HepG2 (cell line): Measurements from ENCODE around the gene PXMP4. TPM values are rescaled to one million over a fixed set of nuclear protein-coding genes. Genes with fewer than 3 reads are reported as not detected.

Source experiments
- AKAP8 ChIP-seq: sonication (generic); formaldehyde crosslinking; IDR thresholded peaks from 2 replicates; pipeline ENCODE4 v1.5.1; 2020; ENCODE audit warnings: mild to moderate bottlenecking, missing genetic modification reagents
- ARID4A ChIP-seq: sonication (generic); formaldehyde crosslinking; IDR thresholded peaks from 2 replicates; pipeline ENCODE4 v1.5.0; 2020; ENCODE audit warnings: mild to moderate bottlenecking, missing genetic modification reagents, borderline replicate concordance
- MED8 ChIP-seq: sonication (generic); formaldehyde crosslinking; IDR thresholded peaks from 2 replicates; pipeline ENCODE4 v1.8.1; 2023; ENCODE audit warnings: mild to moderate bottlenecking, missing genetic modification reagents; ENCODE audit not compliant: insufficient replicate concordance
- NKX3-1 ChIP-seq: sonication (generic); formaldehyde crosslinking; IDR thresholded peaks from 2 replicates; pipeline ENCODE4 v1.5.0; 2020; ENCODE audit warnings: missing genetic modification reagents
- PHF20 ChIP-seq: sonication (generic); formaldehyde crosslinking; IDR thresholded peaks from 2 replicates; pipeline ENCODE4 v1.5.0; 2020; ENCODE audit warnings: mild to moderate bottlenecking, missing genetic modification reagents
- SAP130 ChIP-seq: IDR thresholded peaks from 2 replicates; pipeline ENCODE4 v1.6.1; 2016; ENCODE audit warnings: low read depth
- SRF ChIP-seq: IDR thresholded peaks from 2 replicates; pipeline ENCODE4 v1.6.1; 2011; ENCODE audit warnings: mild to moderate bottlenecking, low read depth, low read length, moderate library complexity
- ZFP37 ChIP-seq: sonication (generic); formaldehyde crosslinking; IDR thresholded peaks from 2 replicates; pipeline ENCODE4 v1.4.0; 2020; ENCODE audit warnings: missing genetic modification reagents, borderline replicate concordance
- ZNF180 ChIP-seq: sonication (generic); formaldehyde crosslinking; IDR thresholded peaks from 2 replicates; pipeline ENCODE4 v1.4.0; 2020; ENCODE audit warnings: low read depth, missing genetic modification reagents, borderline replicate concordance
- ZNF318 ChIP-seq: sonication (generic); formaldehyde crosslinking; IDR thresholded peaks from 2 replicates; pipeline ENCODE4 v1.4.0; 2020; ENCODE audit warnings: mild to moderate bottlenecking, missing genetic modification reagents
- ZNF441 ChIP-seq: sonication (generic); formaldehyde crosslinking; IDR thresholded peaks from 2 replicates; pipeline ENCODE4 v1.7.0; 2021; ENCODE audit warnings: missing genetic modification reagents, borderline replicate concordance
- ZNF484 ChIP-seq: sonication (generic); formaldehyde crosslinking; IDR thresholded peaks from 2 replicates; pipeline ENCODE4 v1.5.1; 2020; ENCODE audit warnings: mild to moderate bottlenecking, low read depth, missing genetic modification reagents, borderline replicate concordance
- polyA plus RNA-seq, 8 experiments: library from polyadenylated mRNA; depleted of rRNA in 3 of 8; stranded (reverse) in 7 of 8; unstranded in 1 of 8; fragments of >200 nt; fragmentation: Illumina TruSeq in 4 of 8; extraction: Trizol in 4 of 8; gene quantifications; 2 replicates each; pipeline versions ENCODE4 v1.2.1 to v1.2.3, GENCODE V29; 2011 to 2016; ENCODE audit warnings: low read depth in 4 of 8, missing spikeins in 1 of 8, mixed read lengths in 1 of 8; ENCODE audit not compliant: insufficient read depth in 1 of 8
- total RNA-seq, 5 experiments: library from RNA; depleted of rRNA; stranded (reverse); fragments of >200 nt; fragmentation: Illumina TruSeq; extraction: Trizol; gene quantifications; 2 replicates each; pipeline ENCODE4 v1.2.3, GENCODE V29; 2016; ENCODE audit warnings: low read depth in 1 of 5
- TF ChIP-seq, protein P1 (sequence below): sonication (generic); formaldehyde crosslinking; IDR thresholded peaks from 2 replicates; pipeline ENCODE4 v1.5.1; 2020; ENCODE audit warnings: missing genetic modification reagents, mild to moderate bottlenecking, borderline replicate concordance

The PXMP4 gene
- total and polyA plus RNA-seq, 2 of the 13 experiments (the other 11 are each of a cell fraction or from before 2014, with no cell fraction given): not detected

DNA sequence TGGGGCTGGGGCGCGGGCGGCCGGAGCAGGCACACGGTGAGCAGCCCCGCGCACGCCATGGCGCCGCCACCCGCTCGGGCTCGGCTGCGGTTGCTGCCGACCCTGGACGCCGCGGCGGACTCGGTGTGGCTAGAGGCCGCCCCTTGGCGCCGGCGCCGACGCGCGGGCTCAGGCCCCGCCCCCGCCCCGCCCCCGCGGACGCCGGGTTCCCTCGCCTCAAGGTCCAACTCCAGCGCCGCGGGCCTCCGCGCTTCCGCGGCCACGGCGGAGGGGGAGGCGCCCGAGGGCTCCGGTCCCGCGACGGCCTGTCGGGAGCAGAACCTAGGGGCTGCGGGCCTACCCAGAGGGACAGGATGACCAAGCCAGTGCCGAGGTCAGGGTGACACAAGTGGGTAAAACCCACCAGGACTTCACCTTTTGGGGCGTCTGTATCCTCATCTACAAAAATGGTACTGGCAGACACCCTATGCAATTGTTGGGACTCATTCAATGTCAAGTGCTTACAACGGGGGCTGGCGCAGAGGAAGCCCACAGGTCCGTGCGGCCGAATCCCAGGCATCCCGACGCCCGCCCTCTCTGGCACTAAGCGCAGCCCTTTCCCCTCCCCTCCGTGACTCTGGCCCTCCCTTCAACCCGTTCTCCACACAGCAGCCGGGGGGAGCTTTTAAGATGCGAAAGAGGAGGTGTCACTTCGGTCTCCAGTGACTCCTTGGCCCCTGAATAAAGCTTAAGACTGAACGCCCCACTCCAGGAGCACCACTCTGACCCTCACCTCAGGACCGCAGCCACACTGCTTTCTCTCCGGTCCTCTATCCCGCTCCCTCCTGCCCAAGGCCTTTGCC lies 45.6 kb downstream of the PXMP4 start, which contains the start of gene NECAB3 (continued):
- TF ChIP-seq, protein P1, sequence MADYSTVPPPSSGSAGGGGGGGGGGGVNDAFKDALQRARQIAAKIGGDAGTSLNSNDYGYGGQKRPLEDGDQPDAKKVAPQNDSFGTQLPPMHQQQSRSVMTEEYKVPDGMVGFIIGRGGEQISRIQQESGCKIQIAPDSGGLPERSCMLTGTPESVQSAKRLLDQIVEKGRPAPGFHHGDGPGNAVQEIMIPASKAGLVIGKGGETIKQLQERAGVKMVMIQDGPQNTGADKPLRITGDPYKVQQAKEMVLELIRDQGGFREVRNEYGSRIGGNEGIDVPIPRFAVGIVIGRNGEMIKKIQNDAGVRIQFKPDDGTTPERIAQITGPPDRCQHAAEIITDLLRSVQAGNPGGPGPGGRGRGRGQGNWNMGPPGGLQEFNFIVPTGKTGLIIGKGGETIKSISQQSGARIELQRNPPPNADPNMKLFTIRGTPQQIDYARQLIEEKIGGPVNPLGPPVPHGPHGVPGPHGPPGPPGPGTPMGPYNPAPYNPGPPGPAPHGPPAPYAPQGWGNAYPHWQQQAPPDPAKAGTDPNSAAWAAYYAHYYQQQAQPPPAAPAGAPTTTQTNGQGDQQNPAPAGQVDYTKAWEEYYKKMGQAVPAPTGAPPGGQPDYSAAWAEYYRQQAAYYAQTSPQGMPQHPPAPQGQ (CRISPR knock-in tag): peak; percentile 74
- peak; percentile 70 for TF ChIP-seq NKX3-1 (CRISPR knock-in tag)
- TF ChIP-seq AKAP8: peak; percentile 96
- TF ChIP-seq SRF: no peak
- TF ChIP-seq ZNF484: 0 out of 2 replicates have a peak, but pooled peaks have one; percentile 73
- TF ChIP-seq MED8 (CRISPR knock-in tag): peak; percentile 23
- TF ChIP-seq SAP130 (CRISPR knock-in tag): peak; percentile 76
- TF ChIP-seq ZNF180 (CRISPR knock-in tag): peak; percentile 92; the same call in 1 of the 2 replicates
- peak; percentile 62; the same call in 1 of the 2 replicates for TF ChIP-seq ZFP37
- peak; percentile 50; the same call in 1 of the 2 replicates for TF ChIP-seq PHF20 (CRISPR knock-in tag)
- TF ChIP-seq ARID4A: peak; percentile 59
- TF ChIP-seq ZNF441 (CRISPR knock-in tag): peak; percentile 91
- peak; percentile 81; the same call in 1 of the 2 replicates for TF ChIP-seq ZNF318 (CRISPR knock-in tag)
